ENCODE data around the gene GRIK1.

GRCh38 chr21:29875036-29875716 lies 64.6 kb downstream of the GRIK1 start:
- TF ChIP-seq CTCF (IDR thresholded peaks at IDR 0.05), result no peak
- no peak for TF ChIP-seq NFE2L1 (CRISPR knock-in tag; IDR thresholded peaks at IDR 0.05)
- TF ChIP-seq ZNF396 (CRISPR knock-in tag; IDR thresholded peaks at IDR 0.05; ENCODE audit: borderline replicate concordance), result no peak
